Measurements from ENCODE around the gene DOK4. TPM values are rescaled to one million over a fixed set of nuclear protein-coding genes. Genes with fewer than 3 reads are reported as not detected.

DOK4 gene
- total and polyA plus RNA-seq, 2 experiments from 2014 or later, result 11.4 to 29.1 TPM

GRCh38 chr16:57432505-57432904 is 53.8 kb downstream of the DOK4 start:
- H3K79me2 ChIP-seq (replicated peaks; ENCODE audit: insufficient read depth), result no peaks in the 10 kb centered on the region
- TF ChIP-seq ZNF331 (CRISPR knock-in tag; IDR thresholded peaks at IDR 0.05; ENCODE audit: low read depth), result no peak
- no peaks in the 10 kb centered on the region for H3K27me3 ChIP-seq (ENCODE audit: insufficient read depth)
- Mint-ChIP-seq H3K27me3 (ENCODE audit: insufficient read depth, low read depth, poor library complexity) (no peaks in the 10 kb centered on the region), H3K9me3 (no peaks in the 10 kb centered on the region; the same call in 2 of the 3 replicates), H3K27ac (no peak overlapping the region), H3K4me3 (no peak overlapping the region), H3K4me1 (no peaks in the 10 kb centered on the region), H3K36me3 (ENCODE audit: low read depth) (peaks cover 76% of the 10 kb centered on the region)
- ATAC-seq (no peak), DNase-seq (ENCODE audit: low spot score) (no peak)
- H3K4me1 ChIP-seq (ENCODE audit: insufficient read depth), result no peaks in the 10 kb centered on the region
- no peak overlapping the region for H3K4me2 ChIP-seq
- H3K9me2 ChIP-seq (ENCODE audit: insufficient read depth), result no peaks in the 10 kb centered on the region
- H3K27ac ChIP-seq (ENCODE audit: low read depth), result no peak overlapping the region
- H3K4me3 ChIP-seq, result no peak overlapping the region
- H2AFZ ChIP-seq, result no peak overlapping the region
- no peaks in the 10 kb centered on the region for H3F3A ChIP-seq (replicated peaks; ENCODE audit: low read depth)
- peaks cover 1% of the 10 kb centered on the region; the same call in 1 of the 2 replicates for H4K20me1 ChIP-seq (replicated peaks; ENCODE audit: insufficient read depth)
- H3K36me3 ChIP-seq (ENCODE audit: insufficient read depth), result peaks cover 70% of the 10 kb centered on the region

GRCh38 chr16:57430955-57431354 is 55.3 kb downstream of the DOK4 start:
- Histone ChIP-seq H3K4me1 (ENCODE audit: insufficient read depth) (no peaks in the 10 kb centered on the region), H3K4me2 (no peak overlapping the region), H3K9me2 (ENCODE audit: insufficient read depth) (no peaks in the 10 kb centered on the region), H4K20me1 (replicated peaks; ENCODE audit: insufficient read depth) (0 out of 2 replicates have a peak, but pooled peaks cover 5% of the 10 kb centered on the region), H3F3A (replicated peaks; ENCODE audit: low read depth) (no peaks in the 10 kb centered on the region), H3K36me3 (ENCODE audit: insufficient read depth) (peaks cover 68% of the 10 kb centered on the region), H3K27me3 (ENCODE audit: insufficient read depth) (no peaks in the 10 kb centered on the region), H3K4me3 (no peak overlapping the region), H3K27ac (ENCODE audit: low read depth) (no peak overlapping the region), H3K79me2 (replicated peaks; ENCODE audit: insufficient read depth) (no peaks in the 10 kb centered on the region), H2AFZ (no peak overlapping the region)
- H3K4me3 Mint-ChIP-seq, result no peak overlapping the region
- no peak overlapping the region for H3K27ac Mint-ChIP-seq
- H3K27me3 Mint-ChIP-seq (ENCODE audit: insufficient read depth, low read depth, poor library complexity), result peaks cover 2% of the 10 kb centered on the region
- no peak for TF ChIP-seq STAT1 (IDR thresholded peaks at IDR 0.05; ENCODE audit: unreplicated experiment)
- H3K36me3 Mint-ChIP-seq (ENCODE audit: low read depth), result peaks cover 75% of the 10 kb centered on the region
- H3K9me3 Mint-ChIP-seq, result no peaks in the 10 kb centered on the region; the same call in 2 of the 3 replicates
- DNase-seq (ENCODE audit: low spot score), result no peak
- H3K4me1 Mint-ChIP-seq, result no peaks in the 10 kb centered on the region
- no peak for ATAC-seq

GRCh38 chr16:57427824-57428223 is 58.5 kb downstream of the DOK4 start:
- H3K4me3 Mint-ChIP-seq, result no peak overlapping the region
- TF ChIP-seq EZH2 (IDR thresholded peaks at IDR 0.05; ENCODE audit: low read depth, unreplicated experiment) (no peak), REST (IDR thresholded peaks at IDR 0.05; ENCODE audit: unreplicated experiment) (no peak), NANOG (IDR thresholded peaks at IDR 0.05; ENCODE audit: borderline replicate concordance) (no peak), ZNF462 (CRISPR knock-in tag; IDR thresholded peaks at IDR 0.05) (no peak), ZNF114 (CRISPR knock-in tag; IDR thresholded peaks at IDR 0.05) (no peak), JUNB (IDR thresholded peaks at IDR 0.05; ENCODE audit: unreplicated experiment) (no peak)

More at GRCh38 chr16:57427824-57428223, 58.5 kb downstream of the DOK4 start:
- Histone ChIP-seq H3K79me2 (replicated peaks; ENCODE audit: insufficient read depth) (no peaks in the 10 kb centered on the region), H3K4me3 (no peak overlapping the region), H4K20me1 (replicated peaks; ENCODE audit: insufficient read depth) (0 out of 2 replicates have a peak, but pooled peaks cover 5% of the 10 kb centered on the region), H3K4me1 (ENCODE audit: insufficient read depth) (no peaks in the 10 kb centered on the region), H3K4me2 (no peak overlapping the region), H2AFZ (no peak overlapping the region), H3K27me3 (ENCODE audit: insufficient read depth) (no peaks in the 10 kb centered on the region), H3K27ac (ENCODE audit: low read depth) (no peak overlapping the region), H3K9me2 (ENCODE audit: insufficient read depth) (no peaks in the 10 kb centered on the region), H3K36me3 (ENCODE audit: insufficient read depth) (peaks cover 39% of the 10 kb centered on the region), H3F3A (replicated peaks; ENCODE audit: low read depth) (no peaks in the 10 kb centered on the region)
- H3K27me3 Mint-ChIP-seq (ENCODE audit: insufficient read depth, low read depth, poor library complexity), result peaks cover 2% of the 10 kb centered on the region
- no peaks in the 10 kb centered on the region for H3K4me1 Mint-ChIP-seq
- DNase-seq (ENCODE audit: low spot score) (no peak), ATAC-seq (no peak)
- H3K27ac Mint-ChIP-seq, result no peak overlapping the region
- H3K9me3 Mint-ChIP-seq, result no peaks in the 10 kb centered on the region; the same call in 2 of the 3 replicates
- H3K36me3 Mint-ChIP-seq (ENCODE audit: low read depth), result peaks cover 52% of the 10 kb centered on the region
